ENCODE data around the gene EFTUD2.

The EFTUD2 gene

DNA sequence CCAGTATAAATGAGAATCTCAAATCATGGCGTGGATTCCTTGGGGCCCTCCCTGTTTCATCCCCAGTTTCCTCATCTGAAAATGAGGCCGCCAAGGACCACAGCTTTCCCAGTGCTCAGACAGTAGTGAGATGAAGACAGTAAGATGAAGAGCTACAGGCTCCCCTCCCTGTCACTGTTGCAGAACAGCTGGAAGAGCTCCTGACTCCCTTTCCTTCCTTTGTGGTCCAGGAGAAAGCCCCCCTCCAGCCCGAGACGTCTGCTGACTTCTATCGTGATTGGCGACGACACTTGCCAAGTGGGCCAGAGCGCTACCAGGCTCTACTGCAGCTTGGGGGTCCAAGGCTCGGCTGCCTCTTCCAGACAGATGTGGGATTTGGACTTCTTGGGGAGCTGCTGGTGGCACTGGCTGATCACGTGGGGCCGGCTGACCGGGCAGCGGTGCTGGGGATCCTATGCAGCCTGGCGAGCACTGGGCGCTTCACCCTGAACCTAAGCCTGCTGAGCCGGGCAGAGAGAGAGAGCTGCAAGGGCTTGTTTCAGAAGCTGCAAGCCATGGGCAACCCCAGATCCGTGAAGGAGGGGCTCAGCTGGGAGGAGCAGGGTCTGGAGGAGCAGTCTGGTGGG, 3.0 kb upstream of the EFTUD2 start:
- no peak overlapping the region for H3K4me3 ChIP-seq (ENCODE audit: control insufficient read depth, low read depth, low read length)
- TF ChIP-seq, protein P1, sequence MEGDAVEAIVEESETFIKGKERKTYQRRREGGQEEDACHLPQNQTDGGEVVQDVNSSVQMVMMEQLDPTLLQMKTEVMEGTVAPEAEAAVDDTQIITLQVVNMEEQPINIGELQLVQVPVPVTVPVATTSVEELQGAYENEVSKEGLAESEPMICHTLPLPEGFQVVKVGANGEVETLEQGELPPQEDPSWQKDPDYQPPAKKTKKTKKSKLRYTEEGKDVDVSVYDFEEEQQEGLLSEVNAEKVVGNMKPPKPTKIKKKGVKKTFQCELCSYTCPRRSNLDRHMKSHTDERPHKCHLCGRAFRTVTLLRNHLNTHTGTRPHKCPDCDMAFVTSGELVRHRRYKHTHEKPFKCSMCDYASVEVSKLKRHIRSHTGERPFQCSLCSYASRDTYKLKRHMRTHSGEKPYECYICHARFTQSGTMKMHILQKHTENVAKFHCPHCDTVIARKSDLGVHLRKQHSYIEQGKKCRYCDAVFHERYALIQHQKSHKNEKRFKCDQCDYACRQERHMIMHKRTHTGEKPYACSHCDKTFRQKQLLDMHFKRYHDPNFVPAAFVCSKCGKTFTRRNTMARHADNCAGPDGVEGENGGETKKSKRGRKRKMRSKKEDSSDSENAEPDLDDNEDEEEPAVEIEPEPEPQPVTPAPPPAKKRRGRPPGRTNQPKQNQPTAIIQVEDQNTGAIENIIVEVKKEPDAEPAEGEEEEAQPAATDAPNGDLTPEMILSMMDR (conservative IDR thresholded peaks at IDR 0.05; ENCODE audit: control insufficient read depth, insufficient read depth, low read depth, low read length): no peak
- no peak for DNase-seq (ENCODE audit: low read depth)

DNA sequence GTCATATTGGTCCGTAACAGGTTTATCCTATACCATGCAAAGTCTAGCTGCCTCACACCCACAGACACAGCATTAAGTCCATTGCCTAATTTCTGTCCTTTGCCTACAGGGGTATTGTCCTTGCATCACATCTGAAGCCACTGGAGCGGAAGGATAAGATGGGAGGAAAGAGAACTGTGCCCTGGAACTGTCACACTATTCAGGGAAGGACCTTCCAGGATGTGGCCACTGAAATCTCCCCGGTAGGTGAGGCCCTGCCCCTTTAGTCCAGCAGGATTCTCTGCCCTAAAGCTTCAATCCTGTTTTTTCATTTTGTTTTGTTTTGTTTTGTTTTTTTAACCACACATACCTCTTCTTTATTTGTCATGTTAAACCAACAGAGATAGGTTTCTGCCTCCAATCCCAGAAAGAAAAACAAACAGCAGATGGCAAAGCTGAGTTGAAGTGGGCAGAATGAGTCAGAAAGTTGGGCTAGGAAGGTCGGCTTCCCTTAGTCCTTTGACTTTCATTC, 2.2 kb upstream of the EFTUD2 start:
- DNase-seq (ENCODE audit: low read depth): peak; percentile 80

DNA sequence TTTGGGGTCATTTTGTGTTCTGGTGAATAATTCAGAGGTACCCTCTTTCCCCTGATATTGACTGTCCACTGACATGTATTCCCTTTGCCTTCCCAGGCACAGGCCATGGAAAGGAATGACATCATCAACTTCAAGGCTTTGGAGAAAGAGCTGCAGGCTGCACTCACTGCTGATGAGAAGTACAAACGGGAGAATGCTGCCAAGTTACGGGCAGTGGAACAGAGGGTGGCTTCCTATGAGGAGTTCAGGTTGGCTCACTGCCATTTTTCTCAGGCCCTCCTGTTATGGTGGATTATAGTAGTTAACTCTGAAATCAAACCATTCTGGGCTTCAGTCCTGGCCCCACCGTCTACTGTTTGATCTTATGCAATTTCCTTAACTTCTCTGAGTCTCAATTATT, 1.6 kb upstream of the EFTUD2 start:
- TF ChIP-seq, protein P1 (conservative IDR thresholded peaks at IDR 0.05; ENCODE audit: control insufficient read depth, insufficient read depth, low read depth, low read length): no peak
- no peak overlapping the region for H3K4me3 ChIP-seq (ENCODE audit: control insufficient read depth, low read depth, low read length)
- peak; percentile 89 for DNase-seq (ENCODE audit: low read depth)

More for the DNA sequence above, 2.2 kb upstream of the EFTUD2 start:
- no peak overlapping the region for H3K4me3 ChIP-seq (ENCODE audit: control insufficient read depth, low read depth, low read length)
- TF ChIP-seq, protein P1 (conservative IDR thresholded peaks at IDR 0.05; ENCODE audit: control insufficient read depth, insufficient read depth, low read depth, low read length): peak; percentile 25

DNA sequence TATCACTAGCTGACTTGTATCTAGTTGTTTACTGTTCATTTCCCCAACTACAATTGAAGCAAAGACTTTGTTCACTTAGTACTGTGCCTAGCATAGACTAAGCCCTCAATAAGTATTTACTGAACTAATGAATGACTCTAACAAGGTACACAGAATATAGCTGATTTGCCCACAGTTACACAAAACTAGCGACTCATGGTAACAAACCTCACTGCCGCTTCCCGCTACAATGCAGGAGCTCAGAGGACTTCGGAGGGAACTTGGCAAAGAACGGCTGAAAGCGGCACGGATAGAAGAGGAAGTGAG, 524 bp downstream of the EFTUD2 start:
- DNase-seq (ENCODE audit: low read depth): peak; percentile 57
- H3K4me3 ChIP-seq (ENCODE audit: control insufficient read depth, low read depth, low read length): peak overlapping the region; percentile 99
- TF ChIP-seq, protein P1 (conservative IDR thresholded peaks at IDR 0.05; ENCODE audit: control insufficient read depth, insufficient read depth, low read depth, low read length): no peak

DNA sequence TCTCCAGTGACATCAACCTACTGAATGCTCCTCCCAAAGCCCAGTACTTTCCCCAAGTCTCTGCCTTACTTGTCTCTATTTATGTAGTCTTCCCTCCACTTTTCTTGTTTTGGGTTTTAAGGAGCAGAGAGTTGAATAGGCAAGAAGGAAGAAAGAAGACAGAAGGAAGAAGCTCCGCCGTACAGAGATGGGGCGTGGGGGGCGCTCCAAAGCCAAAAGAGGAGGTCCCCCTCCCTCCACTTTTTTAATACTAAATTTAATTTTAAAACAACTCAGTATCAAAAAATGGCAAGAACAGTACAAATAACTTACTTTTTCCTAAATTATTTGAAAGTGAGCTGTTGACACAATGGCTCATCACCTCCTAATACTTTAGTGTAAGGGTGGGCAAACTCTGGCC, 4.6 kb downstream of the EFTUD2 start:
- no peak for DNase-seq (ENCODE audit: low read depth)
- TF ChIP-seq, protein P1 (conservative IDR thresholded peaks at IDR 0.05; ENCODE audit: control insufficient read depth, insufficient read depth, low read depth, low read length): no peak
- H3K4me3 ChIP-seq (ENCODE audit: control insufficient read depth, low read depth, low read length): no peak overlapping the region

DNA sequence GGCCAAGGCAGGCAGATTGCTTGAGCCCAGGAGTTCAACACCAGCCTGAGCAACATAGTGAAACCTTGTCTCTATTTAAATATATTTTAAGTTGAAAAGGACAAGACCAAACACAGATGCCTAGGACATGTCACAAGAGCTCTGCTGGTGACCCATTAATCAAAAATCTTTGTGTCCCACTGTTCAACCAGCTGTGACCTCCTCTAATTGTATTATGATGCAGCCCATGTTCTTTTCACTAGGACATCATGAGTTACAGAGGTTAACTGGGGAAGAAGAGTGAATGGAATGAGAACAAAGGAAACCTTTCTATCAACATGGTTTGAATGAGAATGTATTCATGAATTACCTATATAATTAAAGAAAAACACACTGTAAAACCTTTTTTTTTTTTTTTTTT, 7.0 kb downstream of the EFTUD2 start:
- TF ChIP-seq, protein P1 (conservative IDR thresholded peaks at IDR 0.05; ENCODE audit: control insufficient read depth, insufficient read depth, low read depth, low read length): no peak
- H3K4me3 ChIP-seq (ENCODE audit: control insufficient read depth, low read depth, low read length): no peak overlapping the region
- DNase-seq (ENCODE audit: low read depth): no peak

DNA sequence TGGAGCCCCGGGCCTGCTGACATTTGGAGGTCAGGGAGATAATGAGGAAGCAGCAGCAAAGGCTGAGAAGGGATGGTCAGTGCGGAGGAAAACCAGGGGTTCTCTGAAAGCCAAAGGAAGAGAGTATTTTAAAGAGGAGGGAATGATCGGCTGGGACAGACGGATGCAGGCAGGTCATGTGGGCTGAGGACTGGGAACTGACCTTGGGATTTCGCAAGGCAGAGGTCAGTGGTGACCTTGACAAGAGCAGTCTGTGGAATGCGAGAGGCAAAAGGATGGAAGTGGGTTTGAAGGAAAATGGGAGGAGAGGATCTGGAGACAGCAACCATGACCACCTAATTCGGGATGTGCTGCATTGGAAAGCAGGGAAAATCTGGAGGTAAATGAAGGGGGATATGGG, 10.2 kb downstream of the EFTUD2 start:
- DNase-seq (ENCODE audit: low read depth): no peak
- TF ChIP-seq, protein P1 (conservative IDR thresholded peaks at IDR 0.05; ENCODE audit: control insufficient read depth, insufficient read depth, low read depth, low read length): no peak
- H3K4me3 ChIP-seq (ENCODE audit: control insufficient read depth, low read depth, low read length): no peak overlapping the region
